ENCODE results near the gene ATF7IP2.

- TF ChIP-seq GATA3 (IDR thresholded peaks at IDR 0.05; ENCODE audit: low read depth, low read length) (no peak), GATA2 (IDR thresholded peaks at IDR 0.05; ENCODE audit: low read depth, low read length) (no peak)
Measured at GRCh38 chr16:10386517-10387100, 748 bp downstream of the ATF7IP2 start.

All from SH-SY5Y (cell line).